GM18517 (cell line): ENCODE results near the gene ABCF2.
A peak's percentile ranks its signal among the peaks of the same experiment; 100 is the strongest.

ENCODE experiments used
- ATAC-seq: cut with Tn5 transposase; IDR thresholded peaks from one replicate; pipeline ENCODE4 v1.9.1; 2021; ENCODE audit warnings: mild to moderate bottlenecking, moderate library complexity; ENCODE audit not compliant: unreplicated experiment

The ABCF2 gene

GRCh38 chr7:151175047-151175792, 51.8 kb downstream of the ABCF2 start:
- no peak for ATAC-seq

GRCh38 chr7:151174246-151175046, 52.6 kb downstream of the ABCF2 start:
- ATAC-seq = no peak

- ATAC-seq = no peak
These were observed 53.4 kb downstream of the ABCF2 start for GRCh38 chr7:151173386-151174245.

- peak; percentile 55 for ATAC-seq
These were observed 54.5 kb downstream of the ABCF2 start for GRCh38 chr7:151172273-151173141.

- ATAC-seq = no peak
These were observed 58.2 kb downstream of the ABCF2 start for GRCh38 chr7:151168787-151169162.

GRCh38 chr7:151168003-151168786, 58.8 kb downstream of the ABCF2 start:
- ATAC-seq = no peak

GRCh38 chr7:151167197-151167961, 59.6 kb downstream of the ABCF2 start, which contains the start of gene GBX1:
Gene GBX1, minus strand, starts transcription at chr7:151167694. Its CDS starts 146 bp downstream, at chr7:151167548.
- ATAC-seq = no peak

GRCh38 chr7:151166629-151167196, 60.3 kb downstream of the ABCF2 start:
- no peak for ATAC-seq
